Effector memory CD8-positive, alpha-beta T cell (primary cell): Measurements from ENCODE around the gene FGB.

Source experiments
- ATAC-seq: fragments of 150-1000 bp; cut with Tn5 transposase; replicated peaks from 2 replicates; pipeline ENCODE4 v1.10.0; 2021; ENCODE audit warnings: mild to moderate bottlenecking, moderate library complexity
- DNase-seq, 3 experiments: peaks; one replicate each; pipeline ENCODE4 v3.0.0; 2021
- H3K27ac Mint-ChIP-seq, 2 donors: one replicate each; pipeline ENCODE4 v1.8.0; 2022; ENCODE audit warnings: mild to moderate bottlenecking in 2 of 2, mixed read lengths in 2 of 2, moderate library complexity in 2 of 2
- H3K27me3 Mint-ChIP-seq, 2 donors: one replicate each; pipeline ENCODE4 v1.8.0; 2022; ENCODE audit warnings: mixed read lengths in 2 of 2
- H3K36me3 Mint-ChIP-seq: one replicate; pipeline ENCODE4 v1.8.0; 2022; ENCODE audit warnings: mild to moderate bottlenecking, moderate library complexity, mixed read lengths; ENCODE audit not compliant: insufficient read depth
- H3K4me1 Mint-ChIP-seq, 2 donors: one replicate each; pipeline ENCODE4 v1.8.0; 2022; ENCODE audit warnings: low read depth in 2 of 2, mixed read lengths in 2 of 2
- H3K4me3 Mint-ChIP-seq, 2 donors: one replicate each; pipeline ENCODE4 v1.8.0; 2022; ENCODE audit warnings: mild to moderate bottlenecking in 2 of 2, mixed read lengths in 2 of 2, moderate library complexity in 2 of 2
- H3K9me3 Mint-ChIP-seq, 2 donors: one replicate each; pipeline ENCODE4 v1.8.0; 2022; ENCODE audit warnings: mixed read lengths in 2 of 2
- total RNA-seq, 9 experiments: gene quantifications; one replicate each; lab custom pipeline; 2026; lab: John Stamatoyannopoulos, UW

FGB gene
- 0 to 0.11 (median 0) reads per million in 9 experiments for total RNA-seq

- no peak for ATAC-seq
- H3K27me3 Mint-ChIP-seq: peaks cover 7 to 8% of the 10 kb centered on the region in 2 donors
- H3K4me3 Mint-ChIP-seq: no peak within 1 kb of the TSS
- no peak for DNase-seq
- H3K9me3 Mint-ChIP-seq: no peaks in the 10 kb centered on the region
- H3K27ac Mint-ChIP-seq: no peak within 1 kb of the TSS
- H3K36me3 Mint-ChIP-seq: no peaks in the 10 kb centered on the region
- peaks cover 1 to 8% of the 10 kb centered on the region in 2 donors for H3K4me1 Mint-ChIP-seq
Observed at GRCh38 chr4:154562697-154563254, at the start of gene FGB. Gene FGB (plus strand): TSS chr4:154563011. CDS start chr4:154563019, 8 bp downstream.

DNA sequence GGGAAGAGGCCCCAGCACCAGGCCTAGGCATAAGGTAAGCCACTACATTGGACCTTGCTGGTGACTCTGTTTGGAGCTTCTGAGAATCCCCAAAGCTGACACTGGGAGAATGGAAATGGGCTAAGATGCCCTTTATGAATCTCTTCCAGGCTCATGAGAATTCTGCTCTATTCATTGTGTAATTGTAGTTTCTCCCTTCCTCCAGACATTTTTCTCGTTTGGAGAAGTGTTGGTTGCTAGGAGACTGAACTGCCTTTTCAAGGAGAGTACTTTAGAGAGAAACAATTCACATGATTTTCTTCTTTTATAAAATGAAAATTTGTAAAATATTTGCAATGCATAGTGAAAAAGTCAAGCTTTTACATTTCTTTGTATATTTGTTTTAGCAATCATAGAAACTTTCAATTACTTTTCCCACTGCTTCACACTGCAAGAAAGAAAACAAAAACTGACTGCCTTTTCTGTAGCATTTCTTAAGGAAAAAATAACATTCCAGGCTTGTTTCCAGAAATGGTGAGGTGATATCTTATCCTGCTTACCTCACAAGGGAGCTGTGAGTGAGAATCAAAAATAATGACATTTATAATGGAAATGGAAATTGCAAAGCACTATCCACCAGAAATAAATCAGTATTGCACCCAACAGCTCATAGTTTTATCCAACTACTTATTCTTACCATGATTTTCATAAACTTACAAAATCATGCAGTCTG is 46.3 kb upstream of the FGB start:
- Mint-ChIP-seq H3K4me3 (no peak overlapping the region), H3K4me1 (no peaks in the 10 kb centered on the region)
- ATAC-seq: no peak

GRCh38 chr4:154517591-154517990 is 45.2 kb upstream of the FGB start:
- ATAC-seq: no peak
- no peaks in the 10 kb centered on the region for H3K36me3 Mint-ChIP-seq
- peaks cover 38 to 60% of the 10 kb centered on the region in 2 donors for H3K27me3 Mint-ChIP-seq
- H3K4me3 Mint-ChIP-seq: no peak overlapping the region
- H3K4me1 Mint-ChIP-seq: no peaks in the 10 kb centered on the region
- H3K27ac Mint-ChIP-seq: no peak overlapping the region
- no peak for DNase-seq
- no peaks in the 10 kb centered on the region for H3K9me3 Mint-ChIP-seq

More for the DNA sequence above, 46.3 kb upstream of the FGB start:
- Mint-ChIP-seq H3K27ac (no peak overlapping the region), H3K36me3 (no peaks in the 10 kb centered on the region), H3K9me3 (no peaks in the 10 kb centered on the region), H3K27me3 (peaks cover 40 to 68% of the 10 kb centered on the region in 2 donors)
- no peak for DNase-seq

DNA sequence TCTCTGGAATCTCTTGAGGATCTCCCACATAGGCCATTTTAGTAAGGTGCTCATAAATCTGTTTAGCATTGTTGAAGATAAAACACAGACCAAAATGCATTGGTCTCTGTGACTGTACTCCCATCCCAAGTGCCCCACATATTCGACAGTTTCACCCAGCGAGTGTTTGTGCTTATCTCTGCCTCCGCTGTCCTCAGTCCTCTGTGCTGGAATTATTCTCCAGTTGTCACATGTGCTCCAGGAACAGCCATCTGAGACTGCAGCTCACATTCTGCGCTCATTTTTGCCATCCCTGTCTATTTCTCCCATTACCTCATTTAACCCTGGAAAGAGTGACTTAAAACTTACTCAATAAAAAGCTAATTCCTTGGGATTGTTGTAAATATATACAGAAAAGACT is 43.6 kb upstream of the FGB start:
- no peaks in the 10 kb centered on the region for H3K36me3 Mint-ChIP-seq
- H3K9me3 Mint-ChIP-seq: no peaks in the 10 kb centered on the region
- H3K4me3 Mint-ChIP-seq: no peak overlapping the region
- ATAC-seq (no peak), DNase-seq (no peak)
- H3K27me3 Mint-ChIP-seq: peaks cover 48 to 57% of the 10 kb centered on the region in 2 donors
- H3K27ac Mint-ChIP-seq: no peak overlapping the region
- no peaks in the 10 kb centered on the region for H3K4me1 Mint-ChIP-seq

DNA sequence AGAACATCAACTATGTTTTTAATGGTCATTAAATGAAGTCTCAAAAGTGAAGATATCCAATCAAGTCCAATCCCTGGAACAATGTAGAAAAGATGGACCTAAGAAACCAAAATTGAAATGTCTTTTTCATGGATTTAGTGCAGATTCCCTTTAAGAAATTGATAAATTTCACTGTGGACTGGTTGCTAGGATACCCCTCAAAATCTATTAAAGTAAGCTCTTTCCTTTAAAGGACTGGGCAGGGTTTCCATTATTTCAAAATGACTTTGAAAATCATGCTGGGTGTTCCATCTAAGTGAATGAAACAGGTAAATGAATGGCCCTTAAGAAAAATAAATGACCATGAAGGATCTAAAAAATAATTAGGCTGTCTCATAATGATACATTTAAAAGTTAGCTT is 41.2 kb upstream of the FGB start:
- no peaks in the 10 kb centered on the region for H3K9me3 Mint-ChIP-seq
- H3K27ac Mint-ChIP-seq: no peak overlapping the region
- ATAC-seq: no peak
- H3K36me3 Mint-ChIP-seq: no peaks in the 10 kb centered on the region
- H3K27me3 Mint-ChIP-seq: peaks cover 61 to 67% of the 10 kb centered on the region in 2 donors
- DNase-seq: no peak
- no peaks in the 10 kb centered on the region for H3K4me1 Mint-ChIP-seq
- H3K4me3 Mint-ChIP-seq: no peak overlapping the region

- H3K27me3 Mint-ChIP-seq: peaks cover 45 to 50% of the 10 kb centered on the region in 2 donors
- no peak overlapping the region for H3K27ac Mint-ChIP-seq
- DNase-seq (no peak), ATAC-seq (no peak)
- no peaks in the 10 kb centered on the region for H3K4me1 Mint-ChIP-seq
- H3K36me3 Mint-ChIP-seq: no peaks in the 10 kb centered on the region
- H3K4me3 Mint-ChIP-seq: no peak overlapping the region
- H3K9me3 Mint-ChIP-seq: no peaks in the 10 kb centered on the region
Observed at GRCh38 chr4:154526151-154526550, 36.7 kb upstream of the FGB start.

- no peak for ATAC-seq
- H3K4me1 Mint-ChIP-seq: no peaks in the 10 kb centered on the region
- no peaks in the 10 kb centered on the region for H3K36me3 Mint-ChIP-seq
- no peak overlapping the region for H3K27ac Mint-ChIP-seq
- peaks cover 44 to 49% of the 10 kb centered on the region in 2 donors for H3K27me3 Mint-ChIP-seq
- no peaks in the 10 kb centered on the region for H3K9me3 Mint-ChIP-seq
- no peak overlapping the region for H3K4me3 Mint-ChIP-seq
- DNase-seq: no peak
Observed at GRCh38 chr4:154527308-154527707, 35.5 kb upstream of the FGB start.

DNA sequence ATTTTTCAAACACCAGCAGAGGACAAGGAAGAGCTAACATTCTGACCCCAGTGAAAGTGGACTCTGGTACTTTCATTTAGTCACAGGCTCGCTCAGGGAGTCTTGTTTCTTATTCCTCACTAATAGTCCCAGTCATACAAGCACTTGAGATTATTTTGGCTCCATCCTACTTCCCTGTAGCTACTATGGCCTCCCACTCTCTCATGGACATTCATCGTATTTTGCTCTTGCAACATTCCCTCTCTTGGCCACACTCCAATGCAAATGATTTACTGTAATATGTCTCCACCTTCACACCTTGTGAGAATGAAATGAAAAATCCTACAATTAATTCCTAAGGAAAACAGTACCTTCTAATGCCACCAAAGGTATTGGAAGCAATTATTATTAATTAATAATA is 33.9 kb upstream of the FGB start:
- H3K4me3 Mint-ChIP-seq: no peak overlapping the region
- H3K27ac Mint-ChIP-seq: no peak overlapping the region
- no peaks in the 10 kb centered on the region for H3K36me3 Mint-ChIP-seq
- no peak for ATAC-seq
- H3K27me3 Mint-ChIP-seq: peaks cover 34 to 37% of the 10 kb centered on the region in 2 donors
- H3K9me3 Mint-ChIP-seq: no peaks in the 10 kb centered on the region
- no peaks in the 10 kb centered on the region for H3K4me1 Mint-ChIP-seq
- no peak for DNase-seq

DNA sequence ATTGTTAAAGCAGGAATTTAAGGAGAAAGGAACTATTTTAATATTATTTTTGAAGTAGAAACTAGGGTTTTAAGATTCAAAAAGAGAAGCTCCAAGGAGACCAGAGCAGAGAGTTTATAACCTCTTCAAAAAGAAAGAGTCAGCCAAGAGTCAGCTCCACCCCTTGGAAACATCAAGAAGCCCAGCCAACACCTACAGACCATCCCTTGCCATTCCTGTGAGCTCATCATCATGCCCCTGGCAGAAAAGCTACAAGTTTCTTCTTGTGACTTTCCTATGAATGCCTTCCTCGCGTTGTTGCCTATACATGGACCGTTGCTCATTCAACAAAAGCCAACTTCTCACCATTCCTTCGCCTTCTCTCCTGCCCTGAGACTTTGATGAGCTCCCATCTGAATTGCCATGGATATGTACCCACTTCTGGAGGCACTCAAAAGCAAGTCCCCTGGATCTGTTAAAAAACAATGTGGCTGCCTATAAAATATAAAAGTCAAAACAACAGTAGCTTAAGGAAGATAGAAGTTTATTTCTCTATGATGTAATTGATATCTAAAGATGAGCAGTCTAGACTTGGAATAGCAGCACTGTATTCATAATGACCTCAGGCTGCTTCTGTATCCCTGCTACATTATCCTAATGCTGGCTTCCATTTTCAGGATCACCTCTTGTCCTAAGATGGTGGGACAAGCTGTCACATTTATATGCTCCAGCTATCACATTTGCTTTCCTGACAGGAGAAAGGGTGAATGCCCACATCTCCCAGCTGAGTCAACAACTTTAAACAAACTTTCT is 32.9 kb upstream of the FGB start:
- ATAC-seq (no peak), DNase-seq (no peak)
- Mint-ChIP-seq H3K9me3 (no peaks in the 10 kb centered on the region), H3K36me3 (no peaks in the 10 kb centered on the region), H3K27me3 (peaks cover 24 to 28% of the 10 kb centered on the region in 2 donors), H3K4me1 (no peaks in the 10 kb centered on the region), H3K27ac (no peak overlapping the region), H3K4me3 (no peak overlapping the region)

DNA sequence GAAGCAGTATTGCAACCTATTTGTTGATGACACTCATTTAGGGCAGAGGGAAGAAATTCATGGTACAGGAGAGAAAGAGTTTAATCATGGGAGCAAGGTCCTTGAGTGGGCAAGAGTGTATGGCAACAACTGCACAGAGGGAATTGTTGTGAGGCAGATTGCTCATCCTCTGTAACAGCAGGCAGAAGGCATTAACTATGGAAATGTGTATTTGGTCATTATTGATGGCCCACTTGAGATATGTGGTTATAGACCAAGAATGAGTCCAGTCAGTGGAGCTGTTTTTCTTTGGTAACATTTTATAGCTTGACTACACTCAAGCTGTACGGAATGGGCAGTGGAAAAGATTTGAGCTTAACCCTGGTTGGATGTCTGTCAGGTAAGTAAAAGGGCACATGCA is 28.5 kb upstream of the FGB start:
- ATAC-seq: no peak
- Mint-ChIP-seq H3K4me1 (peaks cover 0 to 5% of the 10 kb centered on the region in 2 donors), H3K27me3 (no peaks in the 10 kb centered on the region), H3K4me3 (no peak overlapping the region), H3K36me3 (peaks cover 33% of the 10 kb centered on the region), H3K9me3 (no peaks in the 10 kb centered on the region), H3K27ac (peak overlapping the region in 1 of 2 donors; percentile 4)
- DNase-seq: no peak

GRCh38 chr4:154542271-154542879 is 20.4 kb upstream of the FGB start:
- Mint-ChIP-seq H3K27me3 (no peaks in the 10 kb centered on the region), H3K4me1 (peaks cover 0 to 5% of the 10 kb centered on the region in 2 donors), H3K36me3 (peaks cover 84% of the 10 kb centered on the region), H3K27ac (no peak overlapping the region), H3K9me3 (no peaks in the 10 kb centered on the region), H3K4me3 (no peak overlapping the region)
- DNase-seq (no peak), ATAC-seq (no peak)

DNA sequence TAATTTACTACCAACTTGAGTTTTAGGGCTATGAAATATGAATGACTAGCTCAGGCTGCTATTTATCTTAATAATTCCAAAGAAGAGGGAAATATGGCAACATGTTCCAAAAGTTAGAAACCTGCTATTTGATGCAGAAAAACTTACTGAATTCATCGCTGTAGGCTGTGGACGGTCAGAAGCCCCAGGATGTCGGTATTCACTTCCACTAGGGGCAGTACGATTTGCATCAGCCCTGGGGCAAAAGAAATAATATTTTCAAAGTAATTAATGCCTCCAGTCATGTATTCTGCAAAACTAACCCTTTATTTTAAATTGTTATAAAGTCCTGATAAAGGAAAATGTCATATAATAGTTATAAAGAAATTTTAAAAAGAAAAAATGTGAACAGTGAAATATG is 17.1 kb upstream of the FGB start:
- H3K27ac Mint-ChIP-seq: no peak overlapping the region
- H3K4me3 Mint-ChIP-seq: no peak overlapping the region
- H3K36me3 Mint-ChIP-seq: peaks cover 70% of the 10 kb centered on the region
- H3K4me1 Mint-ChIP-seq: peaks cover 13 to 19% of the 10 kb centered on the region in 2 donors
- no peaks in the 10 kb centered on the region for H3K27me3 Mint-ChIP-seq
- ATAC-seq (no peak), DNase-seq (no peak)
- H3K9me3 Mint-ChIP-seq: no peaks in the 10 kb centered on the region
